Endodermal cell (in vitro differentiated cells): ENCODE data around the gene ATRX. TPM values are rescaled to one million over a fixed set of nuclear protein-coding genes. Genes with fewer than 3 reads are reported as not detected.
A peak's percentile ranks its signal among the peaks of the same experiment; 100 is the strongest.

Source experiments
- DNase-seq: peaks from one replicate; pipeline ENCODE4 v3.0.0-alpha.2; 2017
- H3K27ac ChIP-seq: 2 replicates; pipeline ENCODE4 v1.5.1; 2013; ENCODE audit warnings: mild to moderate bottlenecking, low read depth, low read length, moderate library complexity
- H3K27me3 ChIP-seq: 2 replicates; pipeline ENCODE4 v1.6.1; 2013; ENCODE audit warnings: mild to moderate bottlenecking, low read length, moderate library complexity; ENCODE audit not compliant: insufficient read depth, control insufficient read depth, poor library complexity, severe bottlenecking
- H3K36me3 ChIP-seq: 2 replicates; pipeline ENCODE4 v1.7.0; 2013; ENCODE audit warnings: mild to moderate bottlenecking, low read length, moderate library complexity; ENCODE audit not compliant: control insufficient read depth, insufficient read depth
- H3K4me1 ChIP-seq: one replicate; pipeline ENCODE4 v1.7.0; 2013; ENCODE audit warnings: low read length; ENCODE audit not compliant: control insufficient read depth, insufficient read depth
- H3K4me3 ChIP-seq: 2 replicates; pipeline ENCODE4 v1.5.1; 2013; ENCODE audit warnings: mild to moderate bottlenecking, low read length, moderate library complexity
- H3K9ac ChIP-seq: 2 replicates; pipeline ENCODE4 v1.6.1; 2013; ENCODE audit warnings: mild to moderate bottlenecking, low read length, moderate library complexity; ENCODE audit not compliant: poor library complexity, severe bottlenecking; ENCODE audit errors: extremely low read depth
- H3K9me3 ChIP-seq: 2 replicates; pipeline ENCODE4 v1.6.1; 2013; ENCODE audit warnings: mild to moderate bottlenecking, low read length, moderate library complexity; ENCODE audit not compliant: control insufficient read depth
- H3K27ac Mint-ChIP-seq: 2 replicates; pipeline ENCODE4 v1.8.0; 2020; ENCODE audit warnings: mixed read lengths
- H3K27me3 Mint-ChIP-seq: 2 replicates; pipeline ENCODE4 v1.8.0; 2021; ENCODE audit warnings: mild to moderate bottlenecking, mixed read lengths; ENCODE audit not compliant: insufficient read depth
- H3K36me3 Mint-ChIP-seq: 2 replicates; pipeline ENCODE4 v1.8.0; 2020; ENCODE audit warnings: low read depth, mixed read lengths
- H3K4me1 Mint-ChIP-seq: 2 replicates; pipeline ENCODE4 v1.8.0; 2020; ENCODE audit warnings: mixed read lengths
- H3K4me3 Mint-ChIP-seq: 2 replicates; pipeline ENCODE4 v1.8.0; 2020; ENCODE audit warnings: mild to moderate bottlenecking, moderate library complexity, mixed read lengths
- H3K9me3 Mint-ChIP-seq: 2 replicates; pipeline ENCODE4 v1.8.0; 2020; ENCODE audit warnings: mild to moderate bottlenecking, mixed read lengths
- WGBS, 2 experiments: methylation state at CpG; one replicate each; pipeline versions ENCODE4 v1.1.5 to v1.1.7; 2013; ENCODE audit warnings: missing lambda C conversion rate in 2 of 2, mixed read lengths in 1 of 2; ENCODE audit not compliant: insufficient coverage in 1 of 2, insufficient read length in 1 of 2; 5-methylcytosine and 5-hydroxymethylcytosine counted together
- total RNA-seq, 2 donors: library from RNA; stranded (reverse); fragmentation: NEBNext Ultra II Directional in 1 of 2; extraction: Animal tissue kit (Norgen Biotek cat#: 25700) in 1 of 2; gene quantifications; 2 replicates in 1 of 2; 3 replicates in 1 of 2; pipeline ENCODE4 v1.2.1, GENCODE V29; 2021
- TF ChIP-seq, protein P1 (sequence below): fragments of 200-600 bp; sonication (generic); conservative IDR thresholded peaks from 2 replicates; pipeline ENCODE4 v1.5.0; 2021; ENCODE audit warnings: antibody characterized with exemption, mild to moderate bottlenecking

The ATRX gene
- total RNA-seq, 2 donors from 2014 or later = 120 to 137 TPM

DNA sequence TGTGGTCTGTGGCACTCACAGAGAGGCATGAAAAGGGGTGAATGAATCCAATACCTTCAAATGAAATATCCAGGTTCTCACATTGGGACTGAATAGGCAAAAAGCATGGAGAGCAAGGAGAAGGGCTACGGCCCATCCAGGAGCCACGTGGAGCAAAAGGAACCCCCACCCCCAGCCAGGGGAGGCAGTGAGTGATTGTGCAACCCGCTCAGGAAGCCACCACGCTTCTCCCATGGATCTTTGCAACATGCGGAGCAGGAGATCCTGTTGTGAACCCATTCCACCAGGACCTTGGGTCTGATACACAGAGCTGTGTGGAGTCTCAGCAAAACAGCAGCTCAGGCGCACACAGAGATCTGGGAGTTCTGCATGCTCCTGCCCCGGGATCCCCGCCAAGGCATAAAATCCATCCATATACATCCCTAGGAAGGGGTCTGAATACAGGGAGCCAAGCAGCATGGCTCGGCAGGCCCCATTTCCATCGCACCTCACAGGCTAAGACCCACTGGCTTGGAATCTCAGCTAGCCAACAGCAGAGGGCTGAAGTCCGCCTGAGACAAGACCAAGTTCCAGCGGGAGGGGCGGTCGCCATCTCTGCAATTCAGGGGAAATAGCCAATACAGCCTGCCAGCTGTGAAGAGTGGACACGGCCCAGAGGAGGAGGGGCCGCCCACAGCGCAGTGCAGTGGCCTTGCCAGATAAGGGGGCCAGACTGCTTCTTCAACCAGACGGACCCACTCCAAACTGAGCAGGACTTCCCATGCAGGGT lies 258.6 kb downstream of the ATRX start:
- H3K36me3 Mint-ChIP-seq = peaks cover 26% of the 10 kb centered on the region
- no peaks in the 10 kb centered on the region for H3K4me1 ChIP-seq
- 94 to 100% methylated on average over 1 to 16 of the region's 18 CpGs for WGBS, 2 experiments
- H3K27ac Mint-ChIP-seq = no peak overlapping the region
- peaks cover 6% of the 10 kb centered on the region for H3K36me3 ChIP-seq
- H3K9me3 Mint-ChIP-seq = peaks cover 65% of the 10 kb centered on the region
- no peak overlapping the region for H3K4me3 ChIP-seq
- no peak overlapping the region for H3K4me3 Mint-ChIP-seq
- no peaks in the 10 kb centered on the region for H3K9me3 ChIP-seq
- H3K9ac ChIP-seq = no peak overlapping the region
- TF ChIP-seq, protein P1, sequence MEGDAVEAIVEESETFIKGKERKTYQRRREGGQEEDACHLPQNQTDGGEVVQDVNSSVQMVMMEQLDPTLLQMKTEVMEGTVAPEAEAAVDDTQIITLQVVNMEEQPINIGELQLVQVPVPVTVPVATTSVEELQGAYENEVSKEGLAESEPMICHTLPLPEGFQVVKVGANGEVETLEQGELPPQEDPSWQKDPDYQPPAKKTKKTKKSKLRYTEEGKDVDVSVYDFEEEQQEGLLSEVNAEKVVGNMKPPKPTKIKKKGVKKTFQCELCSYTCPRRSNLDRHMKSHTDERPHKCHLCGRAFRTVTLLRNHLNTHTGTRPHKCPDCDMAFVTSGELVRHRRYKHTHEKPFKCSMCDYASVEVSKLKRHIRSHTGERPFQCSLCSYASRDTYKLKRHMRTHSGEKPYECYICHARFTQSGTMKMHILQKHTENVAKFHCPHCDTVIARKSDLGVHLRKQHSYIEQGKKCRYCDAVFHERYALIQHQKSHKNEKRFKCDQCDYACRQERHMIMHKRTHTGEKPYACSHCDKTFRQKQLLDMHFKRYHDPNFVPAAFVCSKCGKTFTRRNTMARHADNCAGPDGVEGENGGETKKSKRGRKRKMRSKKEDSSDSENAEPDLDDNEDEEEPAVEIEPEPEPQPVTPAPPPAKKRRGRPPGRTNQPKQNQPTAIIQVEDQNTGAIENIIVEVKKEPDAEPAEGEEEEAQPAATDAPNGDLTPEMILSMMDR = no peak
- DNase-seq = peak; percentile 64
- no peaks in the 10 kb centered on the region for H3K27me3 Mint-ChIP-seq
- no peaks in the 10 kb centered on the region for H3K27me3 ChIP-seq
- no peak overlapping the region for H3K27ac ChIP-seq
- peaks cover 18% of the 10 kb centered on the region for H3K4me1 Mint-ChIP-seq

DNA sequence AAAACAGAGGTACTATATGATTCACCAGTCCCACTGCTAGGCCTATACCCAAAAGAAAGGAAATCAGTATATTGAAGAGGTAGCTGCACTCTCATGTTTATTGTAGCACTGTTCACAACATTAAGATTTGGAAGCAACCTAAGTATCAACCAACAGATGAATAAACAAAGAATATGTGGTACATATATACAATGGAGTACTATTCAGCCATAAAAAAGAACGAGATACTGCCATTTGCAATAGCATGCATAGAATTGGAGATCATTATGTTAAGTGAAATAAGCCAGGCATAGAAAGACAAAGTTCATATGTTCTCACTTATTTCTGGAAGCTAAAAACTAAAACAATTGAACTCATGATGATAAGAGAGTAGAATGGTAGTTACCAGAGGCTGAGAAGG lies 266.3 kb downstream of the ATRX start:
- H3K27ac Mint-ChIP-seq = no peak overlapping the region
- H3K4me1 Mint-ChIP-seq = no peaks in the 10 kb centered on the region
- no peak for DNase-seq
- Histone ChIP-seq H3K27me3 (no peaks in the 10 kb centered on the region), H3K36me3 (peaks cover 51% of the 10 kb centered on the region), H3K27ac (no peak overlapping the region), H3K9me3 (peaks cover 12% of the 10 kb centered on the region), H3K4me3 (no peak overlapping the region), H3K9ac (no peak overlapping the region), H3K4me1 (no peaks in the 10 kb centered on the region)
- WGBS, 2 experiments = 88% methylated on average over 1 of the region's 1 CpG; no CpG with 5 or more reads in 1 of the 2 experiments
- peaks cover 1% of the 10 kb centered on the region for H3K27me3 Mint-ChIP-seq
- H3K4me3 Mint-ChIP-seq = no peak overlapping the region
- peaks cover 52% of the 10 kb centered on the region for H3K9me3 Mint-ChIP-seq
- TF ChIP-seq, protein P1 = no peak
- H3K36me3 Mint-ChIP-seq = peaks cover 64% of the 10 kb centered on the region

DNA sequence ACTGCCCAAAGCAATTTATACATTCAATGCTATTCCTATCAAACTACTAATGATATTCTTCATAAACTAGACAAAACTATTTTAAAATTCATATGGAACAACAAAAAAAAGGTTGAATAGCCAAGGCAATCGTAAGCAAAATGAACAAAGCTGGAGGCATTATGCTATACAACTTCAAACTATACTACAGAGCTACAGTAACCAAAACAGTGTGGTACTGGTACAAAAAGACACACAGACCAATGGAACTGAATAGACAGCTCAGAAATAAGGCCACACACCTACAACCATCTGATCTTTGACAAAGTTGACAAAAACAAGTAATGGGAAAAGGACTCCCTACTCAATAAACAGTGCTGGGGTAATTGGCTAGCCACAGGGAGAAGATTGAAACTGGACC lies 271.8 kb downstream of the ATRX start:
- Mint-ChIP-seq H3K4me3 (no peak overlapping the region), H3K4me1 (no peaks in the 10 kb centered on the region), H3K36me3 (peaks cover 68% of the 10 kb centered on the region), H3K9me3 (peaks cover 80% of the 10 kb centered on the region), H3K27ac (no peak overlapping the region), H3K27me3 (peaks cover 1% of the 10 kb centered on the region)
- Histone ChIP-seq H3K27me3 (no peaks in the 10 kb centered on the region), H3K4me1 (no peaks in the 10 kb centered on the region), H3K9me3 (no peaks in the 10 kb centered on the region), H3K27ac (no peak overlapping the region), H3K4me3 (no peak overlapping the region), H3K9ac (no peak overlapping the region), H3K36me3 (peaks cover 31% of the 10 kb centered on the region)
- WGBS, 2 experiments = 100% methylated on average over 1 of the region's 1 CpG; no CpG with 5 or more reads in 1 of the 2 experiments
- no peak for DNase-seq
- TF ChIP-seq, protein P1 = no peak
